ENCODE measurements around the gene GPR4.
"Not testable (repeated sequence)": the region's sequence is repeated elsewhere in the genome, so short reads cannot be mapped to it uniquely, and the experiment has no call there.

GPR4 gene

GRCh38 chr19:45601524-45602374 is at the start of gene GPR4:
Gene GPR4, minus strand, starts transcription at chr19:45602212. Its CDS starts 10,346 bp downstream, at chr19:45591866.
- no peak for DNase-seq

GRCh38 chr19:45650722-45651121 is 48.7 kb upstream of the GPR4 start:
- no peak for DNase-seq

GRCh38 chr19:45646345-45646698 is 44.3 kb upstream of the GPR4 start:
- no peak for DNase-seq

- DNase-seq = peak; percentile 75 to 90
These were observed 43.8 kb upstream of the GPR4 start for GRCh38 chr19:45645631-45646344.

GRCh38 chr19:45645068-45645630 is 43.1 kb upstream of the GPR4 start:
- DNase-seq = no peak

- DNase-seq = no peak
These were observed 42.1 kb upstream of the GPR4 start for GRCh38 chr19:45643927-45644771.

- DNase-seq = peak in 1 of 2 experiments; percentile 83
These were observed 41.3 kb upstream of the GPR4 start for GRCh38 chr19:45643024-45643926.

GRCh38 chr19:45641274-45642105 is 39.5 kb upstream of the GPR4 start:
- no peak for DNase-seq

GRCh38 chr19:45640849-45641273 is 38.8 kb upstream of the GPR4 start:
- no peak for DNase-seq

- no peak for DNase-seq
These were observed 37.1 kb upstream of the GPR4 start, which contains the start of gene EML2 for GRCh38 chr19:45638930-45639729. Gene EML2, minus strand, starts transcription at chr19:45639397. Its CDS starts 21 bp downstream, at chr19:45639376.

- DNase-seq = no peak
These were observed 36.1 kb upstream of the GPR4 start for GRCh38 chr19:45637890-45638667.

- DNase-seq = no peak
These were observed 34.9 kb upstream of the GPR4 start for GRCh38 chr19:45636902-45637301.

GRCh38 chr19:45636275-45636674 is 34.3 kb upstream of the GPR4 start:
- DNase-seq = no peak

- no peak for DNase-seq
These were observed 30.6 kb upstream of the GPR4 start for GRCh38 chr19:45632468-45633196.

GRCh38 chr19:45630463-45630862 is 28.5 kb upstream of the GPR4 start:
- no peak for DNase-seq

GRCh38 chr19:45629704-45630103 is 27.7 kb upstream of the GPR4 start:
- no peak for DNase-seq

GRCh38 chr19:45628219-45628618 is 26.2 kb upstream of the GPR4 start:
- DNase-seq = not testable (repeated sequence)

- no peak for DNase-seq
These were observed 22.0 kb upstream of the GPR4 start for GRCh38 chr19:45623984-45624383.
